HG03045 (cell line): ENCODE data around the gene HAUS5.

Source experiments
- ATAC-seq: cut with Tn5 transposase; IDR thresholded peaks from one replicate; pipeline ENCODE4 v1.9.1; 2021; ENCODE audit warnings: mild to moderate bottlenecking, moderate library complexity; ENCODE audit not compliant: unreplicated experiment

The HAUS5 gene

GRCh38 chr19:35607661-35608060 is 4.9 kb upstream of the HAUS5 start:
- no peak for ATAC-seq

GRCh38 chr19:35608251-35608650 is 4.3 kb upstream of the HAUS5 start:
- no peak for ATAC-seq

- no peak for ATAC-seq
These were observed 2.6 kb upstream of the HAUS5 start for GRCh38 chr19:35609851-35610353.

- ATAC-seq = no peak
These were observed 344 bp upstream of the HAUS5 start for GRCh38 chr19:35612224-35612558.

- no peak for ATAC-seq
These were observed 1.0 kb downstream of the HAUS5 start for GRCh38 chr19:35613574-35613973.

- ATAC-seq = no peak
These were observed 2.5 kb downstream of the HAUS5 start for GRCh38 chr19:35615036-35615435.

GRCh38 chr19:35618857-35619256 is 6.3 kb downstream of the HAUS5 start:
- ATAC-seq = no peak

GRCh38 chr19:35619290-35619923 is 6.9 kb downstream of the HAUS5 start:
- ATAC-seq = no peak

GRCh38 chr19:35620001-35620400 is 7.5 kb downstream of the HAUS5 start:
- no peak for ATAC-seq

- no peak for ATAC-seq
These were observed 9.2 kb downstream of the HAUS5 start for GRCh38 chr19:35621708-35622107.

GRCh38 chr19:35622750-35623149 is 10.2 kb downstream of the HAUS5 start:
- no peak for ATAC-seq

GRCh38 chr19:35623327-35624010 is 10.9 kb downstream of the HAUS5 start:
- ATAC-seq = no peak

GRCh38 chr19:35628264-35628564 is 15.7 kb downstream of the HAUS5 start:
- ATAC-seq = no peak

GRCh38 chr19:35628565-35629331 is 16.2 kb downstream of the HAUS5 start, which contains the start of gene RBM42:
RBM42 (plus strand) TSS chr19:35629036; CDS start chr19:35629154, 118 bp downstream.
- peak; percentile 96 for ATAC-seq

GRCh38 chr19:35629332-35629633 is 16.7 kb downstream of the HAUS5 start:
- ATAC-seq = no peak

- no peak for ATAC-seq
These were observed 21.3 kb downstream of the HAUS5 start for GRCh38 chr19:35633727-35634440.

- no peak for ATAC-seq
These were observed 24.1 kb downstream of the HAUS5 start for GRCh38 chr19:35636651-35637050.

- no peak for ATAC-seq
These were observed 24.6 kb downstream of the HAUS5 start for GRCh38 chr19:35637165-35637564.

GRCh38 chr19:35639321-35639639 is 26.7 kb downstream of the HAUS5 start:
- ATAC-seq = no peak

GRCh38 chr19:35639863-35640262 is 27.3 kb downstream of the HAUS5 start:
- no peak for ATAC-seq

- no peak for ATAC-seq
These were observed 29.1 kb downstream of the HAUS5 start, which contains the start of gene ETV2 for GRCh38 chr19:35641515-35642151. ETV2 (plus strand) TSS chr19:35641745; CDS start chr19:35642461, 716 bp downstream.
